NCI-H1092 (cell line): ENCODE measurements around the gene ERCC6L2.

Source experiments
- DNase-seq: peaks from one replicate; lab custom pipeline; 2025; lab: John Stamatoyannopoulos, UW

ERCC6L2 gene, protein sequence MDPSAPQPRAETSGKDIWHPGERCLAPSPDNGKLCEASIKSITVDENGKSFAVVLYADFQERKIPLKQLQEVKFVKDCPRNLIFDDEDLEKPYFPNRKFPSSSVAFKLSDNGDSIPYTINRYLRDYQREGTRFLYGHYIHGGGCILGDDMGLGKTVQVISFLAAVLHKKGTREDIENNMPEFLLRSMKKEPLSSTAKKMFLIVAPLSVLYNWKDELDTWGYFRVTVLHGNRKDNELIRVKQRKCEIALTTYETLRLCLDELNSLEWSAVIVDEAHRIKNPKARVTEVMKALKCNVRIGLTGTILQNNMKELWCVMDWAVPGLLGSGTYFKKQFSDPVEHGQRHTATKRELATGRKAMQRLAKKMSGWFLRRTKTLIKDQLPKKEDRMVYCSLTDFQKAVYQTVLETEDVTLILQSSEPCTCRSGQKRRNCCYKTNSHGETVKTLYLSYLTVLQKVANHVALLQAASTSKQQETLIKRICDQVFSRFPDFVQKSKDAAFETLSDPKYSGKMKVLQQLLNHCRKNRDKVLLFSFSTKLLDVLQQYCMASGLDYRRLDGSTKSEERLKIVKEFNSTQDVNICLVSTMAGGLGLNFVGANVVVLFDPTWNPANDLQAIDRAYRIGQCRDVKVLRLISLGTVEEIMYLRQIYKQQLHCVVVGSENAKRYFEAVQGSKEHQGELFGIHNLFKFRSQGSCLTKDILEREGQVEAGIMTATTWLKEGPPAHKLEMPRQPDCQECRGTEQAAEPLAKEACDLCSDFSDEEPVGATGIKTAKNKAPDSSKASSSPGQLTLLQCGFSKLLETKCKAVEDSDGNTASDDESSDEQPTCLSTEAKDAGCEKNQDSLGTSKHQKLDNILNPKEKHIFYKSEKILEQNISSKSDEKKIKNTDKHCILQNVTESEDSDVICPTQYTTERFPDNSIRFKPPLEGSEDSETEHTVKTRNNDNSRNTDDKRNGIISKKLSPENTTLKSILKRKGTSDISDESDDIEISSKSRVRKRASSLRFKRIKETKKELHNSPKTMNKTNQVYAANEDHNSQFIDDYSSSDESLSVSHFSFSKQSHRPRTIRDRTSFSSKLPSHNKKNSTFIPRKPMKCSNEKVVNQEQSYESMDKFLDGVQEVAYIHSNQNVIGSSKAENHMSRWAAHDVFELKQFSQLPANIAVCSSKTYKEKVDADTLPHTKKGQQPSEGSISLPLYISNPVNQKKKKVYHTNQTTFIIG (N-terminal part only)

DNA sequence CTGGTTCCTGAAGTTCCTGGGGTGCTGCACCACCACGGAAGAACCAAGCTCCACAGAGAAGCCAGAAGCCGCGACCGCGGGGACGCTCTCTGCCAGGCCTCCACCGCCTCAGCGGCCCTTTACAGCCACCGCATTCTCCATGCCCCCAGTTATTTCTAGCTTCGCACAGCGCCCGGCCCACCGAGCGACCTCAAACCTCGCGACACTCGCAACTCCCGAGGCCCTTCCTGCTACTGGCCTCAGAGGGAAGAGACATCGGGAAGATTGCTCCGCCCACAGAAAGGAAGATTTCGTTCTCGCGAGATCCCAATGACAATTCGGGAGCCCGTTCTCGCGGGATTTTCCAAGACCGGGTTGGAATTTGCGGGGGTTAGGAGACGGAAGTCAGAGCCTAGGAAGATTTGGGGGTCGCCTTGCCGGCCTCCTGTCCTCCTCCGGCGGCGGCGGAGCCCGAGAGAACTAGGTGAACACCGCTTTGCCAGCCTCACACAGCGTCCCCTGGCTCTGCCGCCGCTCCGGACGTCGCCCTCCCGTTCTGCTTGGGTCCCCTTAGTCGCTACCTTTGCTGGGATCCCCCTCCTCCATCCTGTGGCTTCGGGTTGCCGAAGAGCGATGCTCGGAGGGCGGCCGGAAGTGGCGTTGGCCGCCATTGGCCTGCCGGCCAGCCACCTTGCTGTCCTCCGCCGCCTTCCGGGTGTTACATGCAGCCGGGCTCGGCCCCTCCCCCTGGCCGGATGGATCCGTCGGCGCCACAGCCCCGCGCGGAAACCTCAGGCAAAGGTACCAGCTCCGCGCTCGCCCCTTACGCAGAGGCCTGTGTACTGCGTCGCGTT, at the start of gene ERCC6L2:
Gene ERCC6L2, plus strand, starts transcription at position 387 of the 833 bp plus-strand sequence. Its CDS starts 348 bp downstream, at position 735.
- DNase-seq = peak; percentile 99

DNA sequence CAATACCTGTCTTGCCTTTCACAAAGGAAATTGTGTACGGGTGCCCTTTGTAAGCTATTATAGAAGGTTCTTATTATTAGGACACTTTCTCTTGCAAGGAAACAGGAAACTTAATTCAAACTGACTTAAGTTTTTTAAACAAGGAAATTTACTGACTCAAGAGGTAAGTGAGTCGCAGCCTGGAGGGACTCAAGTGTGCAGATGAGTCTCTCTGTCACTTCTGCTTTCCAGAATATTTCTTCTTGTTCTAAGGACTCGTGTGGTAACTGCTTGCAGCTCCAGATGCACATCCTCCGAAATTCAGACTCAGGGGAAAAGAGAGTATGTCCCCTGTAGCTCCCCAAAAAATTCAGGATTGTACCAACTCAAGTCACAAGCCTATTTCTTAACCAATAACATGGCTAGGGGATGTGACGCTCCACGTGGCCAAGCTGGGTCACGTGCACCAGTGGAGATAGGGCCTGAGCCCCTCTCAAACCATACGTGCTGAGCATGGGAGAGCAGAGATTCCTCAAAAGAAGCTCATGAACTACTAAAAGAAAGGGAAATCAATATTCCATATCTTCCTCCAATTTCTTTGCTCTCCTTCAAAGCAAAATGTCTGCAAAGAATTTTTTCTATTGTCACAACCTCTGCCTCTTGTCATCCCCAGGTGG, 49.2 kb upstream of the ERCC6L2 start:
- no peak for DNase-seq

DNA sequence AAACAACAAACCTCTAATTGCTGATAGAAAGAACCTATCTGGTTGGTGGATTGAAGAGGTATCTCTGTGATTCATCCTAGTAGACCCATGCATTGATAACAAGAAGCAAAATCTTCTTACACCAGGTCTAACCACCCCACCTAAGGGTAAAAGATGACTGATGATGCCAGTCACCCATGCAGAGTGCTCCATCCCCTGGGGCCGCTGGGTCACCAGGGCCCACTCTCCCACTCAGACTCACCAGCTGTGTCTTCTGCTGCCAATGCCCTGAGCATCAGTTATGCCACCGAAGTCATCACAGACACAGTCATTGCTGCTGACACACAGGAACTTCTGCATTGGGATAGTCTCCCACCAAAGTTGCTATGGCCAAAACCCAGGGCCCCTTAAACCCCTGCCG, 44.7 kb upstream of the ERCC6L2 start:
- DNase-seq = no peak

DNA sequence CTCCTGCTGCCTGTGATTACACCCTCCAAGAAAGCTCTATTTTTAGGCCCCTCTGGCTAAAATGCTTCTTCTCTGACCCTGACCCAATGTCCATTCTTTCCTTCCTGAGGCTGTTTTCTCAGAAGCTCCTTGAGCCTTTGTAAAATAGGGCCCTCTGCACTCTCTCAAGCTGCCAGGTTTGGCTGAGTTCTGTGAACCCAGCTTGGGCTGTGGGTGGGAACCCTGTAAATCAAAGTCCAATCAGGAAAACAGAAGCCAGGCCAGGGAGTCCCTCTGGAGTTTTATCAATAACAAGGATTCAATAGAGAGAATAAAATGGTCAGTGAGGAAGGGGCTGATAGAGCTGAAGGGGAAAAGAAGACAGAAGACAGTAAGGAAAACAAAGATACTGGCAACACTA, 43.7 kb upstream of the ERCC6L2 start:
- no peak for DNase-seq

DNA sequence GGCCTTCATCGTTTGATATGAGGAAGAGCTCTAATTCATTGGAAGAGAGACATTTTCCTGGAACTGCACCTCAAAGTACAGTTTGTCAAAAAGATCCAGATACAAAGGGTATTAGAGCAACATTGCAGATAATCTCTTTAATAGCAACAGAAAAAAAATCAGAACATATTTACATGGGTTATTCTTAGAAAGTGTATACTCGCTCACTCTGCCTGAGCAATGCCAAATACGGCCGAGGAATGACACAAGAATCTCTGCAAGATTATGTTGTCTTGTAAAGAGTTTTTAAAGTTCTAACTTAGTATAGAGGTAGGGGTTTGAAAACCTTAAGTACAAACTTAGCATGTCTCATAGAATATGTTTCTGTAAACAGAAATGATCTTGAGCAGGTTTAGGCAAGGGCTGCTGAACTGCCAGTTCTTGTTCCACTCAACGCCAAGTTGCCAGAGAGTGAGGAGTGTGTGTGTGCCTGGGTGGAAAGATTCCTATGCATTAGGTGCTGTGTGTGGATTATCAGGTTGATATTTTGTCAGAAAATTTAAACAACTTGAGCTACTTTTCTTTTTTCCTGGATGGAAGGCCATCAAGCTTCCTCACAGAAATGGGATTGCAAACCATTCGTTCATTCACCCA, 41.8 kb upstream of the ERCC6L2 start:
- no peak for DNase-seq

DNA sequence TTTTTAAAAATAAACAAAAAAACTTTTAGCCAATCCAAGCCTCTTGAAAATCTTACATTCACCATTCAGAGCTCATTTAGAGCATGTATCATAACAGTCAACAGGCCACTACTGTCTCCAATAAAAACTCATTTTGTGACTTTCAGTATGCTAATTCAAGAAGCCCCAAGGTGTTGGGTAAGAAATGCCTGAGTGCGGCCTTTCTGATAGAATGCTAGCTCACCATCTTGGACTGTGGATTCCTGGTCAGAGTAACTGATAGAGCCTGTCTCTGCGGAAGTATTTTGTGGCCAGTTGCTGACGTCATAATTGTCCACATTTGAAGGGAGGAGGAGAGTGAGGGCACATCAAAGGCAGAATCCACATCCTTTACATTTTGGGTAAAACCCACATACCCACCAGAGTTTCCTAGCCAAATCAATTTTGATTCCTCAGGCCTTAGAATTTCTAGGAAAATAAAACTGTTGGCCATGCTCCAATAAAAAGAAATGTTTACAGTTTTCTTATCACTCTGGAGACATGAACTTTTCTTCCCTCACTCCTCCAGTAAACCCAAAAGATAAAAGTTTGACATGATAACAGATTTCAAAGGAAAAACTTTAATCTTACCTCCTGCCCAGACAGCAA, 41.1 kb upstream of the ERCC6L2 start:
- DNase-seq = no peak

DNA sequence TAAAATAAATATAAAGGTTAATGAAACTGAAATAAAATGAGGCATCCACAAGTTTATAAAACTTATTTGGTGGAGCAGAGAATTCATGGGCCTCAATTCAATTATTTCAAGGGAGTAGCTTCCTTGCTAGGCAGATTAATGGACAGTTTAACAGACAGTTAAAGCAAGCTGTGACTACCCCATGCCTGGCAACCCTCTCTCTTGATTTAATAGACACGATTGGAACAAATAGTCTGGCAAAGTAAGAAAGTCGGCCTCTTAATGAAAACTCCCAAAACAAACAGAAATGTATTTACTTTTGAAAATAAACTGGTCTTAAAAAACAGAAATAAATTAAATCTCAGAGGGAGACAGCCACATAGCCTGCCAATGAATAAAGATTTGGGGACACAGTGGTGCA, 40.1 kb upstream of the ERCC6L2 start:
- no peak for DNase-seq

DNA sequence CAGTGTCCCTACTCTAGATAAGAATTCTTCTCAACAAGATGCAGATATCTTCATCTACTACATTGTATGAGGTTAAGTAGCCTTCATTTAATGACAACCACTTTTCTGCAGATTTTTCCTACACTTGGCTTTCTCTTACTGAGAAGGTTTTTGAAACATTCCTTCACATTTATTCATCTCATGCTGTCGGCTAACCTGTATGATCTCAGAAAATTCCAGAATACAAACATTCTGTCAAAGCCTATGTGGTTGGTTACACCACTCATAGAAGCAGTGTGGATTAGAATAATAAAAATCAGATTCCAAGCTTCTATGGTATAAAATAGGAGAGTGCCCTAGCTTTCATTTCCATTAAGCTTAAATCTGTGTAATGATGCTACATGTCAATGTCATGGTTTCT, 39.4 kb upstream of the ERCC6L2 start:
- no peak for DNase-seq

DNA sequence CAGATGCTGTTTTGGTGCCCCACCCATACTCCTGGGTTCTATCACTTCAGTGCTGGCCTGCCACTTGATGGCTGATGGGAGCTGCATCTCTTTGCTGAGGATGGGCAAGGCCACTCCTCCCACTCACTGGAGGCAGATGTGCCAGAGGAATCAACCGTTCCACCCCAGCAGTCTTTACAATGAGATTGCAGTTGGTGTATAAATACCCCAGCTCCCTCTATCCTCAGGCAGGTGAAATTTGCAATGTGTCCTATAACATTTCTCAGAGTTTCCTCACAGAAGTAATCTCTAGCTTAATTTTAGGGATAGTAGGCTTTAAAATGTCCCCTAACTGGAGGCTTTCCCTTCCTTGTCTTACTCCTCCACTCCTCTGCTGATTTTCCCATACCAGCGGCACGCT, 36.5 kb upstream of the ERCC6L2 start:
- DNase-seq = no peak

DNA sequence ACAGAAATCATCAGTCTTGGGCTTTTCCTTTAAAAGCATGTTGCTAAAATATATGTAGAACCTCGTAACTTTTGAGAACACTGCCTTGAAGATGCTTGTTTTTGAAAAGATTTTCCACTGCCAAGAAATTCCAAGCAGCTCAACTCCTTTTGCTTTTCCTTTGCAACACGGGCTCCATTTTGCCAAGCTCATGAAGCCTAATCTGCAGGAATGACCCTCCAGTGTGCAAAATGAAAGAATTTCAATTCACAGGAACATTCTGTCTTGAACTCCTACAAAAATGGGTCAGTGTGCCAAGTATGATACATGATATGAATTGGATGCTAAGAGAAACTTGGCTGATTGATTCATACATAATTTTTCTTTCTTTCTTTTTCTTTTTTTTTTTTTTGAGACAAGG, 35.4 kb upstream of the ERCC6L2 start:
- no peak for DNase-seq

DNA sequence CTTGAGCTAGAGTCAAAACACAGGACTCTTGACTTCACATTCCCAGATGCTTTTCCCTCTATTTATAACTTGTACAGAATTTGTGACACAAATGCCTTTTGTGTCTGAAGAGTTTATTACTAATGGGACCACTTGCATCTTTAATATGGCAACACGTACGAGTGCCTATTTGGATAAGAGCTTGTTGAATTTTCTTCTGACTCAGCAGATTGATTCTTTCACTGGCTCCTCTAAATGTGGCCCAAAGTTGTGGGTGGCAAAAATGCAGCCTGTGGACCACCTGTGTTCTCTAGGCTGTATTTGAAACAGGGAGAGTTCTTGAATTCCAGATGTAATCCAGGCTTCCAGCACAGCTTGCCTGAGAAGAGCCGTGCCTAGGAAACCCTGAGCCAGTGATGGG, 34.1 kb upstream of the ERCC6L2 start:
- DNase-seq = no peak

DNA sequence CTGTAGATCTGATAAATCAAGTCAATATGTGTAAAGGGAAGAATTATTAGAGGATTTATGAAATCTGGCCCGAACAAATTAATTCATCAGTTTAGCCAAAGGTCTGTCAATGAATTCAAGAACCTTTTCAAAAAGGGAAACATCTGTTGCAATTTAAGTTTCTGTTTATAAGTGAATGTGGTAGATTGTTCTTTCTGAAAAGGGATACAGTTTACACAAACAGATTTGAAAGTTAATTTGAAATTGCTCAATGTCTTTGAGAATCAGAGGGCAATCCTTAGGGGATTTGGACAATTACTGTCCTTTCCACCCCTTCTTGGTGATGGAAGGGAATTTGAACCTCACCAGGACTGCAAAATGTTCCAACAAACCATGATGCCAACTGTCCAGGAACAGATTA, 29.7 kb upstream of the ERCC6L2 start:
- DNase-seq = no peak

DNA sequence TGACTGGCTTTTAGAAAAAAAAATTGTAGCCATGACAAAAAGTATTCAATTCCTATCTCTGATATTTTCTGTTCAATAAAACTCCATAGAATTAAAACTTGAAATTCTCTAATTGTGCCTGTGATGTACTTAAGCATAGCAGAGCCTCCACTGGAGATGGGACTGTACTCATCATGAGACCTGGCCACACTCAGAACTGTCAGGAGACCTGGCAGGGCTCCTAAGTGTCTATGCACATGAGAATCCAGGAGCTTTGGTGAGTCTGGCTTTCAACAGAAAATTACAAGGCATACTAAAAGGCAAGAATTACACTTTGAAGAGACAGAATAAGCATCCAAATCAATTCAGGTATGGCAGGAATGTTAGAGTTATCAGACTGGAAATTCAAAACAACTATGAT, 26.7 kb upstream of the ERCC6L2 start:
- DNase-seq = no peak

DNA sequence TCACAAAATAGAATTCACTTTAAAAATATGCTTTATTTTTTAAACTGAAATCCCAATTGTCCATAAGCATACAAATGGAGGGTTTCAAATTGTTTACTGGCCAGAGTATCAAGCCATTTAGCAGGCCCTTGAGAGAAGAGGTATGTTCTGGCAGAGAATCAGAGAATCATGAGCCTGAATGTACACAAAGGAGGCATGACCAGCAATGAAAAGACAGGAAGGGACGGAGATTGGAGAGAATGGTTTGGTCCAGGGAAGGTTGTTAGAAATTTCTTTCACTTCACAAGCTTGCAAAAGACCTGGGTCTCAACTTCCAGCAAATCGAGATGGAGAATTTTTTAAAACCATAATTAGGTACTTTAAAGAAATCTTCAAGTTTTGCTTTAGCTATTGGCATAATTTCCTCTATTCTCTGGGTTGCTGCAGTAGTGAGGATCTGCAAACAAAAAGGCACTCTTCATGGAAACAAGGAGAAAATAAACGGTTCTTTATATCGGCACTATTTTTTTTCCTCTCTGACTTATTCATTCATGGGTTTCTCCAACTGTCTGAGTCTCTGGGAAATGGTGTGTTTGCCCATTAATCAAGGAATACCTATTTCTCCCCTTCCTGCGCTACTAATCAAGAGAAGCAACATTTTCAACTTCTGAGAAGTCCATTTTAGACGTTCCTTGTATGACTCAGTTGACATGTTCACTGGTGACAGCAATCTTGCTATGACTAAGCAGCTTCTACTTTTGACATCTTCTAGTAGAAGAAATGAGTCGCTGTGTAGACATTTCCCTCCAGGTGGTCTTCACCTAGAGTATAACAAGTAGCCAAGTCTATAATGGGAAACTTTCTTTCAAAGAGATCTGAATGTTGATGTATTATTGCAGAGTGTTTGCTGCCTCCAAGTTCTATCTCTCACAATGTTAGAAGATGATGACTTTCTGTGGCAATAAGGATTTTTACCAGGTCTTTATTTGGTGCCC, 23.1 kb upstream of the ERCC6L2 start:
- peak; percentile 77 for DNase-seq

DNA sequence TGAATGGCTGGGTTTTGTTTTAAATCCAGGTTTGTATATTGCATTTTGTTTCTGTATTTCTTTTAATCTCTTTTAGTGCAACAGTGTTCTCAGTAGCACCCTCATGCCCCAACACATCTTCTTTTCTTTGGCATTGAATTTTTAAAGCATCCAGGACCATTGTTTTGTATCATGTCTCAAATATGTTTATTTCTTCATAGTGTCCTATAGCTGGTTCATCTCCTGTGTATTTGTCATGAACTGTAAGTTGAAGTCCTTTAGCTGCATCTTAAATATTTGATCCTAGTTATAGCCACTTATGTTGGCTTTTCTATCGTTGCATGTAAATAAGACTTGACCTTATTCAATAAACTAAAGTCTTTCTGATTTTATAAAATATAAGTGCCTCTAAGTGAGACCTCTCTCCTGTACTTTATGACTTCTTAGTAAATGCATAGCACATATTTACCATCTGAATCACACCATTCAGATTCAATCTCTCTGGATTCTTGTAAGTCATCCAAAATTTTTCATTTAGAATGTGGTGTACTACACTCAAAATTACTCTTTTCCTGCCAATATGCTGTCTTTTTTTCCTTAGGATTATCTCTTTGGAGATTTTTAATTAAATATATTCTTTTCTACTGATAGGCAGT, 21.0 kb upstream of the ERCC6L2 start:
- DNase-seq = no peak

DNA sequence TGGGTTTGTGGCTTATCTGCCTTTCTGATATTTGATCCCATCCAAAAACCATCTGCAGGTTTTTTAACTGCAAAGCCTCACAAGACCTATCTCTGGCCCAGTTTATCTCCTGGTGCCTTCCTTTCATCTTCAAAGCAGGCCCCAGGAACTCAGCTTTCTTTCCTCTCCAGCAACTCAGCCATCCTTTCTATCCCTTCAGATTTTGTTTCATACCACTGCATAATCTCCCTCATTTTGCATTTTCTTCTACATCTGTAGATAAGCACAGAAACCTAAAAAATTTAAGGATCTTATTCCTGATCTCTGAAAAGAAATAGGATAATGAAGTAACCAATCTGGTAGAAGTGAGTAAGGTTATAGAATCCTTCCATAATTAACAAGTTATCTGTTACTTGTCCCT, 19.5 kb upstream of the ERCC6L2 start:
- DNase-seq = no peak

DNA sequence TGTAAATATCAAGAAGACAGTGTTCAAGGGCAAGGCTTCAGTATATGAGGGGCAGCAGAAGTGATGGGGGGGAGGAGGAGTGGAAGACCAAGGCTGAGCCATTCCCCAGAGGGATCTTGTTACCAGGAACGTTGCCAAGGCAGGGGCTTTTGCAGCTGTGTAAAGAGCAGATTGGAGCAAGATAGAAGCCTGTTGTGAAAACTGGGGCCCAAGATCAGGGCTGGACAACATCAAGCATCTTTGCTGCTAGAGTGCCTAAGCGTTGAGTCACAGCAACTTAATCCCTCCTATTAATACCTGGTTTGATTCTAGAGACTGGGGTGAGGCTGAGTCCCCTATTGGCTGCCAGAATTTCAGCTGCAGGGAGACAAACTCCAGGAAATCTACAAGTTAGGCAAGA, 18.4 kb upstream of the ERCC6L2 start:
- DNase-seq = peak; percentile 88

DNA sequence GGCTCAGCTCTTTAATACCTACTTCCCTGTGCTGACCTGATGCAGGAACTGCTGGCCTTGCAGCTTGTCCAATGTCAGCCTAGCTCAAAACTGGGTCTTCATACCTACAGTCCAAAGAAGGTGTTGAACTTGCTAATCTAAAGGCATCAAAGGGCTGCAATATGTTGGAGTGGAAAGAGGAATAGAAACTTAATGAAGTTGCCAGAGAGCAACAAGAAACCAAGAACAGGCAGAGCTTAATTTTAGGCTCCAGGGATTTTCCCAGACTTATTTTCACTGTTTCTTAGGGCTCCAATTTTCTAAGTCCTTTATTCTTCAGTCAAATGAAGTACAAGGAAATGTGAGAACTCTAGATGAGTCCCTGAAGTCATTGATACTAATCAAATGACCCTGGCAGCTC, 17.6 kb upstream of the ERCC6L2 start:
- DNase-seq = no peak
